Endothelial cell of umbilical vein (primary cell): ENCODE data around the gene SH3GL1. TPM values are rescaled to one million over a fixed set of nuclear protein-coding genes. Genes with fewer than 3 reads are reported as not detected.

ENCODE experiments used
- BruUV-seq: library from RNA; stranded (reverse); fragments of 400-500 nt; replicated peaks from 2 replicates; lab custom pipeline; 2021; lab: Mats Ljungman, UMichigan
- CTCF ChIA-PET: fragments of 300-600, 350-600 bp; sonication (Branson Sonifier 250); formaldehyde crosslinking; loops from one replicate; lab custom pipeline; 2021; ENCODE audit warnings: antibody characterized with exemption, inconsistent platforms; lab: Charles Lee
- POLR2A ChIA-PET: fragments of 300-600, 350-600 bp; sonication (Branson Sonifier 250); formaldehyde crosslinking; loops from one replicate; lab custom pipeline; 2021; ENCODE audit warnings: antibody characterized with exemption, inconsistent platforms; lab: Charles Lee
- DNase-seq: peaks from one replicate; pipeline ENCODE4 v3.0.0-alpha.2; 2011; ENCODE audit warnings: low read depth, low spot score
- FAIRE-seq: peaks from 2 replicates; lab custom pipeline; 2011; peaks lifted over from hg19 to GRCh38; lab: Jason Lieb, UNC
- H2AFZ ChIP-seq: 2 replicates; pipeline ENCODE4 v1.6.0; 2012; ENCODE audit warnings: low read depth, low read length, control low read depth, inconsistent platforms
- H3K27ac ChIP-seq: 2 replicates; pipeline ENCODE4 v1.5.1; 2011; ENCODE audit warnings: low read depth, mild to moderate bottlenecking, control low read depth, low read length, moderate library complexity; ENCODE audit not compliant: insufficient read depth
- H3K27me3 ChIP-seq, 2 experiments: 2 replicates each; pipeline versions ENCODE4 v1.6.0 to v1.6.1; 2011; ENCODE audit warnings: low read length in 2 of 2, mixed read lengths in 1 of 2; ENCODE audit not compliant: control insufficient read depth in 2 of 2, insufficient read depth in 2 of 2
- H3K36me3 ChIP-seq, 2 experiments: 2 replicates in 1 of 2; 3 replicates in 1 of 2; pipeline ENCODE4 v1.5.1; 2011; ENCODE audit warnings: low read length in 2 of 2, mild to moderate bottlenecking in 1 of 2, moderate library complexity in 1 of 2; ENCODE audit not compliant: control insufficient read depth in 2 of 2, insufficient read depth in 2 of 2; ENCODE audit errors: extremely low read depth in 1 of 2
- H3K4me1 ChIP-seq: 3 replicates; pipeline ENCODE4 v1.5.1; 2011; ENCODE audit warnings: mild to moderate bottlenecking, low read length; ENCODE audit not compliant: control insufficient read depth, insufficient read depth; ENCODE audit errors: extremely low read depth
- H3K4me2 ChIP-seq: 2 replicates; pipeline ENCODE4 v1.6.1; 2011; ENCODE audit warnings: low read length, control low read depth, mixed read lengths; ENCODE audit not compliant: insufficient read depth
- H3K4me3 ChIP-seq, 3 experiments: fragments of 200-600 bp in 1 of 3; sonication (generic), shearing (Covaris generic) in 1 of 3; replicated peaks in 1 of 3; 2 replicates each; pipeline ENCODE4 v1.5.1; 2011 to 2016; ENCODE audit warnings: control low read depth in 3 of 3, low read length in 3 of 3, mild to moderate bottlenecking in 2 of 3, inconsistent platforms in 1 of 3, low read depth in 1 of 3, moderate library complexity in 1 of 3; ENCODE audit not compliant: insufficient read depth in 1 of 3
- H3K79me2 ChIP-seq: 2 replicates; pipeline ENCODE4 v1.6.0; 2012; ENCODE audit warnings: low read length, inconsistent platforms; ENCODE audit not compliant: control insufficient read depth, insufficient read depth
- H3K9ac ChIP-seq: replicated peaks from 2 replicates; pipeline ENCODE3; 2011; ENCODE audit warnings: low read length, control low read depth; ENCODE audit not compliant: insufficient read depth; ENCODE audit errors: extremely low read depth
- H3K9me1 ChIP-seq: replicated peaks from 3 replicates; pipeline ENCODE4 v1.6.0; 2011; ENCODE audit warnings: mild to moderate bottlenecking, low read length; ENCODE audit not compliant: control insufficient read depth, insufficient read depth; ENCODE audit errors: extremely low read depth
- H3K9me3 ChIP-seq: replicated peaks from 2 replicates; pipeline ENCODE4 v1.5.1; 2012; ENCODE audit warnings: low read length, inconsistent platforms; ENCODE audit not compliant: control insufficient read depth, insufficient read depth
- H4K20me1 ChIP-seq: replicated peaks from 2 replicates; pipeline ENCODE3; 2011; ENCODE audit warnings: mild to moderate bottlenecking, low read length; ENCODE audit not compliant: control insufficient read depth, insufficient read depth; ENCODE audit errors: extremely low read depth
- EZH2 ChIP-seq: IDR thresholded peaks from 2 replicates; pipeline ENCODE4 v1.6.1; 2012; ENCODE audit warnings: borderline replicate concordance, low read depth, mild to moderate bottlenecking, moderate library complexity, low read length, inconsistent platforms; ENCODE audit not compliant: severe bottlenecking
- FOS ChIP-seq: IDR thresholded peaks from 2 replicates; pipeline ENCODE4 v1.6.1; 2011; ENCODE audit warnings: mild to moderate bottlenecking, low read length, moderate library complexity, borderline replicate concordance; ENCODE audit not compliant: insufficient read depth
- GATA2 ChIP-seq: IDR thresholded peaks from 2 replicates; pipeline ENCODE4 v1.7.0; 2011; ENCODE audit warnings: low read depth, mild to moderate bottlenecking, moderate library complexity, mixed read lengths, low read length; ENCODE audit not compliant: insufficient read length, insufficient read depth
- JUN ChIP-seq: IDR thresholded peaks from 2 replicates; pipeline ENCODE4 v1.6.1; 2011; ENCODE audit warnings: borderline replicate concordance, low read depth; ENCODE audit not compliant: insufficient read length, insufficient read depth
- MYC ChIP-seq: IDR thresholded peaks from one replicate; pipeline ENCODE4 v1.6.1; 2011; ENCODE audit warnings: mild to moderate bottlenecking, low read depth, low read length
- POLR2A ChIP-seq: IDR thresholded peaks from 2 replicates; pipeline ENCODE4 v1.6.1; 2012; ENCODE audit warnings: low read depth, mild to moderate bottlenecking, control low read depth, low read length
- POLR2AphosphoS5 ChIP-seq: IDR thresholded peaks from 2 replicates; pipeline ENCODE4 v1.6.1; 2012; ENCODE audit warnings: low read depth, mild to moderate bottlenecking, control low read depth, low read length, moderate library complexity; ENCODE audit not compliant: insufficient read depth
- dilution Hi-C: fragments of 300-500 bp; cut with MboI; formaldehyde crosslinking; loops from one replicate; pipeline ENCODE4 v1.15.0; 2019; ENCODE audit warnings: low sequenced_read_pairs; ENCODE audit not compliant: extremely low pct_ligation_motif_present
- intact Hi-C: fragments of 100-400 bp; cut with micrococcal nuclease; formaldehyde crosslinking; loops from one replicate; pipeline ENCODE4 v1.10.0; 2022
- polyA plus RNA-seq, 4 experiments: library from polyadenylated mRNA; depleted of rRNA in 3 of 4; stranded (reverse) in 3 of 4; unstranded in 1 of 4; fragments of >200 nt; gene quantifications; 2 replicates each; pipeline versions ENCODE4 v1.2.1 to v1.2.3, GENCODE V29; 2011 to 2012; ENCODE audit warnings: missing spikeins in 1 of 4
- total RNA-seq: library from RNA; stranded (reverse); gene quantifications from 2 replicates; pipeline ENCODE4 v1.2.3, GENCODE V29; 2021
- TF ChIP-seq, protein P1 (sequence below): IDR thresholded peaks from 2 replicates; pipeline ENCODE4 v1.6.1; 2011; ENCODE audit not compliant: insufficient read depth, insufficient read length
- TF ChIP-seq, protein P2 (sequence below), 2 donors: IDR thresholded peaks; 1 replicate in 1 of 2; 2 replicates in 1 of 2; pipeline ENCODE4 v1.5.1; 2011; ENCODE audit warnings: low read length in 2 of 2, mild to moderate bottlenecking in 2 of 2, moderate library complexity in 2 of 2, control low read depth in 1 of 2, inconsistent platforms in 1 of 2, low read depth in 1 of 2; ENCODE audit not compliant: insufficient read depth in 1 of 2; ENCODE audit errors: extremely low read depth in 1 of 2

SH3GL1 gene
- total and polyA plus RNA-seq, 2 donors (not counting 3 experiments of a cell fraction or from before 2014, with no cell fraction given), result 143 to 145 TPM

DNA sequence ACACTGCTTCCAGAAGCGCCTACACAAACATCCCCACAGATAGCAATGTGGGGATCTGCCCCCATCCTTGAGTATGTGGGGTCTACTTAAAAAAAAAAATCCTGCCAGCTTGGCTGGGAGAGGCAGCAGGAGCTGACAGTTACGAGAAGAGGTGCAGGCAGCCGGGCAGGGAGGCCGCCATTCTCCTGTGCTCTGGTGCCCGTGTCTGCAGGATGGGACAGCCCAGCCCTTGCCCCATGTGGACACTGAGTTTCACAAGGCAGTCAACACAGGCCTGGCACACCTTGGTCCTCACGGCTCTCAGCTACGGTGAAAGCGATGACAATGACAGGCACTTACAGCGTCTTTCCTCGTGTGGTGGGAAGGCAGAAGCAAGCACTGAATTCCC lies 33.0 kb downstream of the SH3GL1 start:
- Histone ChIP-seq H3K4me1 (peaks cover 20% of the 10 kb centered on the region), H3K27ac (no peak overlapping the region), H4K20me1 (no peaks in the 10 kb centered on the region), H2AFZ (no peak overlapping the region), H3K4me3 (no peak overlapping the region), H3K4me2 (no peak overlapping the region), H3K27me3 (no peaks in the 10 kb centered on the region), H3K36me3 (peaks cover 5 to 46% of the 10 kb centered on the region in 2 experiments), H3K9me1 (no peaks in the 10 kb centered on the region), H3K79me2 (peaks cover 48% of the 10 kb centered on the region), H3K9ac (no peak overlapping the region), H3K9me3 (no peaks in the 10 kb centered on the region)
- dilution Hi-C loops, result loop anchor here (10.0 kb wide), 1 partner anchor 47 kb away; no protein-coding TSS in a partner anchor
- FAIRE-seq (no peak), DNase-seq (no peak)
- BruUV-seq, result no TSS peak
- TF ChIP-seq, protein P1, sequence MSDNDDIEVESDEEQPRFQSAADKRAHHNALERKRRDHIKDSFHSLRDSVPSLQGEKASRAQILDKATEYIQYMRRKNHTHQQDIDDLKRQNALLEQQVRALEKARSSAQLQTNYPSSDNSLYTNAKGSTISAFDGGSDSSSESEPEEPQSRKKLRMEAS, result no peak
- TF ChIP-seq POLR2A, result no peak
- TF ChIP-seq GATA2, result no peak
- no peak for TF ChIP-seq POLR2AphosphoS5
- TF ChIP-seq FOS, result no peak
- no peak for TF ChIP-seq JUN
- TF ChIP-seq, protein P2, sequence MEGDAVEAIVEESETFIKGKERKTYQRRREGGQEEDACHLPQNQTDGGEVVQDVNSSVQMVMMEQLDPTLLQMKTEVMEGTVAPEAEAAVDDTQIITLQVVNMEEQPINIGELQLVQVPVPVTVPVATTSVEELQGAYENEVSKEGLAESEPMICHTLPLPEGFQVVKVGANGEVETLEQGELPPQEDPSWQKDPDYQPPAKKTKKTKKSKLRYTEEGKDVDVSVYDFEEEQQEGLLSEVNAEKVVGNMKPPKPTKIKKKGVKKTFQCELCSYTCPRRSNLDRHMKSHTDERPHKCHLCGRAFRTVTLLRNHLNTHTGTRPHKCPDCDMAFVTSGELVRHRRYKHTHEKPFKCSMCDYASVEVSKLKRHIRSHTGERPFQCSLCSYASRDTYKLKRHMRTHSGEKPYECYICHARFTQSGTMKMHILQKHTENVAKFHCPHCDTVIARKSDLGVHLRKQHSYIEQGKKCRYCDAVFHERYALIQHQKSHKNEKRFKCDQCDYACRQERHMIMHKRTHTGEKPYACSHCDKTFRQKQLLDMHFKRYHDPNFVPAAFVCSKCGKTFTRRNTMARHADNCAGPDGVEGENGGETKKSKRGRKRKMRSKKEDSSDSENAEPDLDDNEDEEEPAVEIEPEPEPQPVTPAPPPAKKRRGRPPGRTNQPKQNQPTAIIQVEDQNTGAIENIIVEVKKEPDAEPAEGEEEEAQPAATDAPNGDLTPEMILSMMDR (IDR thresholded peaks at IDR 0.05; ENCODE audit: extremely low read depth in 1 of 2, insufficient read depth in 1 of 2, low read depth in 1 of 2, low read length in 2 of 2), result no peak
- no peak for TF ChIP-seq MYC
- TF ChIP-seq EZH2, result no peak
- ChIA-PET POLR2A (no interaction called here), CTCF (interaction anchor here (1.5 to 1.7 kb wide), 2 partner anchors 15 to 33 kb away, joined by 4 to 9 read pairs; partner anchors contain the start of gene SH3GL1)
- intact Hi-C loops, result no loop called here
